Activated CD8-positive, alpha-beta T cell treated with anti-CD3 and anti-CD28 coated beads for 36 hours (primary cell): ENCODE results near the gene ACTL6A. TPM values are rescaled to one million over a fixed set of nuclear protein-coding genes. Genes with fewer than 3 reads are reported as not detected.

Experiments
- ATAC-seq: fragments of 200-7000 bp; cut with Tn5 transposase; one replicate; pipeline ENCODE4 v1.10.0; 2021; ENCODE audit warnings: mild to moderate bottlenecking, moderate library complexity
- CTCF ChIA-PET: fragments of 350-600 bp; sonication (Branson Sonifier 250); formaldehyde crosslinking; loops from one replicate; lab custom pipeline; 2021; ENCODE audit warnings: antibody characterized with exemption; lab: Charles Lee
- POLR2A ChIA-PET: fragments of 350-600 bp; sonication (Branson Sonifier 250); formaldehyde crosslinking; loops from one replicate; lab custom pipeline; 2021; ENCODE audit warnings: antibody characterized with exemption; lab: Charles Lee
- DNase-seq: peaks from one replicate; pipeline ENCODE4 v3.0.0-alpha.2; 2020
- H3K27ac Mint-ChIP-seq: one replicate; pipeline ENCODE4 v1.8.0; 2021; ENCODE audit warnings: mild to moderate bottlenecking, mixed read lengths
- H3K27me3 Mint-ChIP-seq: one replicate; pipeline ENCODE4 v1.8.0; 2021; ENCODE audit warnings: mixed read lengths
- H3K36me3 Mint-ChIP-seq: one replicate; pipeline ENCODE4 v1.8.0; 2021; ENCODE audit warnings: low read depth, mixed read lengths
- H3K4me1 Mint-ChIP-seq: one replicate; pipeline ENCODE4 v1.8.0; 2021; ENCODE audit warnings: low read depth, mixed read lengths
- H3K4me3 Mint-ChIP-seq: one replicate; pipeline ENCODE4 v1.8.0; 2021; ENCODE audit warnings: mild to moderate bottlenecking, moderate library complexity, mixed read lengths
- H3K9me3 Mint-ChIP-seq: one replicate; pipeline ENCODE4 v1.8.0; 2021; ENCODE audit warnings: mixed read lengths
- intact Hi-C: fragments of 100-400 bp; cut with micrococcal nuclease; formaldehyde crosslinking; loops from one replicate; pipeline ENCODE4 v1.10.0; 2022
- total RNA-seq, 2 experiments: library from RNA; stranded (reverse); gene quantifications; one replicate each; pipeline ENCODE4 v1.2.3, GENCODE V29; 2021
- TF ChIP-seq, protein P1 (sequence below): fragments of 200-600 bp; IDR thresholded peaks from one replicate; pipeline ENCODE4 v1.8.0; 2022; ENCODE audit warnings: antibody characterized with exemption, mild to moderate bottlenecking

ACTL6A gene
- total RNA-seq, 2 experiments from 2014 or later = 87.1 to 88.4 TPM

DNA sequence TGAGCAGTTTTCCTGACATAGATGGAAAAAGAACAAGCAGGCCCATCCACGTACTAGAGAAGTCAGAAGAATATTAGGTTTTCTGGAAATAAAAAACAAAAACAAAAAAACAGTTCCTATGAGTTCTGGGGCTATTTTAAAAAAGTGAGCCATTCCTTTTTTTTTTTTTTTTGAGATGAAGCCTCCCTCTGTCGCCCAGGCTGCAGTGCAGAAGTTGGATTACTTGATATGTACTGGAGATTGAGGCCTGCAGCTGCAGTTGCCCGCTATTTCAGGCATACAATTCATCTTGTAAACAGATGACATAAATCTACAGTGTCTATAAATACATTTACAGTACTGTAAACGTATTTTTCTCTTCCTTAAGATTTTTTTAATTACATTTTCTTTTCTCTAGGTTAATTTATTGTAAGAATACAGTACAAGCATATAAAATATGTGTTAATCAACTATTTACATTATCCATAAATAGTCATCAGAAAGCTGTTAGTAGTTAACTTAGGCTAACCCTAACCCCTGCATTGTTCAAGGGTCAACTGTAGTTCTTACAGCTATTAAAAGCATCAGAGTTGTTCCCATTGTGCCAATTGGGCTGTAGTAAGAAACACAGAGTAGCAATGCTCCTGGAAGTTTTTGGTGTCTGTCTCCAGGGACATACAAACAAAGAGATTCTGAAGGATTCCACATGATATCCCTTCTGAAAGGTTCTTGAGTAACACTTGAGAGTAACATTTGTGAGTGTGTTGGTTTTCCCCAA lies 11.2 kb upstream of the ACTL6A start:
- ATAC-seq (no peak), DNase-seq (no peak)
- TF ChIP-seq, protein P1, sequence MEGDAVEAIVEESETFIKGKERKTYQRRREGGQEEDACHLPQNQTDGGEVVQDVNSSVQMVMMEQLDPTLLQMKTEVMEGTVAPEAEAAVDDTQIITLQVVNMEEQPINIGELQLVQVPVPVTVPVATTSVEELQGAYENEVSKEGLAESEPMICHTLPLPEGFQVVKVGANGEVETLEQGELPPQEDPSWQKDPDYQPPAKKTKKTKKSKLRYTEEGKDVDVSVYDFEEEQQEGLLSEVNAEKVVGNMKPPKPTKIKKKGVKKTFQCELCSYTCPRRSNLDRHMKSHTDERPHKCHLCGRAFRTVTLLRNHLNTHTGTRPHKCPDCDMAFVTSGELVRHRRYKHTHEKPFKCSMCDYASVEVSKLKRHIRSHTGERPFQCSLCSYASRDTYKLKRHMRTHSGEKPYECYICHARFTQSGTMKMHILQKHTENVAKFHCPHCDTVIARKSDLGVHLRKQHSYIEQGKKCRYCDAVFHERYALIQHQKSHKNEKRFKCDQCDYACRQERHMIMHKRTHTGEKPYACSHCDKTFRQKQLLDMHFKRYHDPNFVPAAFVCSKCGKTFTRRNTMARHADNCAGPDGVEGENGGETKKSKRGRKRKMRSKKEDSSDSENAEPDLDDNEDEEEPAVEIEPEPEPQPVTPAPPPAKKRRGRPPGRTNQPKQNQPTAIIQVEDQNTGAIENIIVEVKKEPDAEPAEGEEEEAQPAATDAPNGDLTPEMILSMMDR = no peak
- no peaks in the 10 kb centered on the region for H3K4me1 Mint-ChIP-seq
- intact Hi-C loops = no loop called here
- H3K9me3 Mint-ChIP-seq = no peaks in the 10 kb centered on the region
- no peak overlapping the region for H3K4me3 Mint-ChIP-seq
- CTCF ChIA-PET = interaction anchor here (0.6 kb wide), 1 partner anchor 155 kb away, joined by 3 read pairs; no protein-coding TSS in a partner anchor
- POLR2A ChIA-PET = interaction anchor here (1.1 kb wide), 1 partner anchor 11 kb away, joined by 4 read pairs; the partner anchor contains the start of gene ACTL6A
- H3K27me3 Mint-ChIP-seq = no peaks in the 10 kb centered on the region
- no peak overlapping the region for H3K27ac Mint-ChIP-seq
- no peaks in the 10 kb centered on the region for H3K36me3 Mint-ChIP-seq

GRCh38 chr3:179558742-179559364 lies 3.9 kb upstream of the ACTL6A start:
- ATAC-seq = no peak
- intact Hi-C loops = no loop called here
- peak; percentile 74 for DNase-seq
- peaks cover 6% of the 10 kb centered on the region for H3K4me1 Mint-ChIP-seq
- H3K4me3 Mint-ChIP-seq = no peak overlapping the region
- peaks cover 3% of the 10 kb centered on the region for H3K27me3 Mint-ChIP-seq
- CTCF ChIA-PET = interaction anchor here (0.6 to 1.7 kb wide), 3 partner anchors 188 to 237 kb away, joined by 3 to 4 read pairs (median 4); no protein-coding TSS in a partner anchor
- H3K9me3 Mint-ChIP-seq = no peaks in the 10 kb centered on the region
- no peaks in the 10 kb centered on the region for H3K36me3 Mint-ChIP-seq
- no peak overlapping the region for H3K27ac Mint-ChIP-seq
- POLR2A ChIA-PET = no interaction called here
- TF ChIP-seq, protein P1 = peak; percentile 73

GRCh38 chr3:179560791-179561190 lies 1.9 kb upstream of the ACTL6A start:
- DNase-seq = no peak
- H3K36me3 Mint-ChIP-seq = peaks cover 2% of the 10 kb centered on the region
- ChIA-PET POLR2A (interaction anchor here (0.6 to 0.9 kb wide), 2 partner anchors 15 to 27 kb away, joined by 3 read pairs; no protein-coding TSS in a partner anchor), CTCF (interaction anchor here (2.3 kb wide), 1 partner anchor 215 kb away, joined by 6 read pairs; no protein-coding TSS in a partner anchor)
- intact Hi-C loops = loop anchor here (5.0 to 10.0 kb wide), 4 partner anchors 42 to 546 kb away; partner anchors contain the start of genes MFN1, MRPL47, NDUFB5 and ZNF639
- peaks cover 3% of the 10 kb centered on the region for H3K27me3 Mint-ChIP-seq
- TF ChIP-seq, protein P1 = no peak
- no peak overlapping the region for H3K4me3 Mint-ChIP-seq
- no peak overlapping the region for H3K27ac Mint-ChIP-seq
- no peaks in the 10 kb centered on the region for H3K9me3 Mint-ChIP-seq
- ATAC-seq = no peak
- H3K4me1 Mint-ChIP-seq = peaks cover 21% of the 10 kb centered on the region

DNA sequence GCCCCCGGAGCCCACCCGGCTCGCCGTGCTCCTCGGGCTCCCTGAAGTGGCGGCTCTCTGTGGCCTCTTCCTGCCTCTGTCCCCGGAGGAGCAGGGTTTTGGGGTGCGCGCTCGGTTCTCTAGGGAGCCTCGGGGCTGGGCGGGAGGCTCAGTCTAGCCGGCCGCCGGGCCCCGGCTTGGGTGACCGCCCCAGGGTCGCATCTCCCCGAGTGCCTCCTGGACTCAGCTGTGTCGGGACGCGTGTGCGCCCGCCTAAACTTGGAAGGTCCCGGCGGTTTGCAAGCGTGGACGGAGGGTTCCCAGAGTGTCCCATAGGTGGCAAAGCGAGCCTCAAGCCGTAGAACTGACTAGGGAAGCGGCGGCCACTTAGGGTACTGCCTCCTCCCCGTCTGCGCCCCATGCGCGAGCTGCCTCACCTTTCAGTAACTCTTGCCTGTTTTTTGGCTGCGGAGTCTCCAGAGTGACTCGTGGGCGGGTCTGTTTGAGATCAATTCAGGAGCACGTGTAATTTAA lies 601 bp downstream of the ACTL6A start:
- Mint-ChIP-seq H3K27me3 (peaks cover 3% of the 10 kb centered on the region), H3K4me1 (peaks cover 29% of the 10 kb centered on the region), H3K36me3 (peaks cover 5% of the 10 kb centered on the region), H3K27ac (peak overlapping the region; percentile 95), H3K4me3 (peak overlapping the region; percentile 86), H3K9me3 (no peaks in the 10 kb centered on the region)
- DNase-seq = peak; percentile 88
- ATAC-seq = peak; percentile 52
- ChIA-PET CTCF (interaction anchor here (0.6 to 1.7 kb wide), 4 partner anchors 41 to 1052 kb away, joined by 3 to 6 read pairs (median 4); partner anchors contain the start of genes MRPL47 and NDUFB5), POLR2A (interaction anchor here (0.6 to 1.9 kb wide), 8 partner anchors 15 to 491 kb away, joined by 3 to 10 read pairs (median 5); partner anchors contain the start of genes MFN1, MRPL47, NDUFB5 and PIK3CA)
- intact Hi-C loops = loop anchor here (5.0 to 10.0 kb wide), 4 partner anchors 39 to 549 kb away; partner anchors contain the start of genes MFN1, MRPL47, NDUFB5 and ZNF639
- TF ChIP-seq, protein P1 = peak; percentile 48
